ENCODE results near the gene SOX5. TPM values are rescaled to one million over a fixed set of nuclear protein-coding genes. Genes with fewer than 3 reads are reported as not detected.

SOX5 gene
- total and polyA plus RNA-seq, 9 of the 15 experiments (the other 6 are each of a cell fraction or from before 2014, with no cell fraction given) = 8.3 to 16.5 (median 11.9) TPM

DNA sequence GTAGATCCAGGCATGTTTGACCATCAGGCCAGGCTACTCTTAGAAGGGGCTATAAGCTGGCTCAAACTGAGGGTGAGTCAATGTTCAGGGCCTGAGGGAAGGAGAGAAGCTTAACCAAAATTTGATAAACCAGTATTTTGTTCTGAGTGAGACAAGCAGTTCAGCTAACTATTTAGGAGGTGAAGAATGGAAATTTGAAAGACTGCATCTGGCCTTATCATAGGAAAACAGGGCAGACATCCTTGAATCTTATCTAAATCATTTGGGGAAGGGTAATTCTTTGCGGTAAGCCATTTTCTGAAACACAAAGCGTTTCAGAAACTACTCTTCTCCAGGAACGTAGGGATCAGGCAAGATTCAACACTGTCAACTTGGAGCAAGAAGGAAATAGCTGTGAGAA, 447.2 kb downstream of the SOX5 start (continued):
- TF ChIP-seq NELFE (IDR thresholded peaks at IDR 0.05; ENCODE audit: insufficient read depth, insufficient read length) = no peak
- TF ChIP-seq C11orf30 (IDR thresholded peaks at IDR 0.05; ENCODE audit: low read depth) = no peak
- no peak for TF ChIP-seq E2F5 (CRISPR knock-in tag; IDR thresholded peaks at IDR 0.05)
- no peak for TF ChIP-seq SP2 (IDR thresholded peaks at IDR 0.05; ENCODE audit: extremely low read depth, low read depth, low read length, poor library complexity, severe bottlenecking)
- TF ChIP-seq BCOR (IDR thresholded peaks at IDR 0.05) = no peak
- no peak for TF ChIP-seq HMG20B (CRISPR knock-in tag; IDR thresholded peaks at IDR 0.05)
- no peak for TF ChIP-seq RNF2 (IDR thresholded peaks at IDR 0.05)
- TF ChIP-seq TRIM24 (IDR thresholded peaks at IDR 0.05) = no peak
- TF ChIP-seq ZNF197 (CRISPR knock-in tag; IDR thresholded peaks at IDR 0.05; ENCODE audit: low read depth) = no peak
- no peak for TF ChIP-seq ETV1 (tag; conservative IDR thresholded peaks at IDR 0.05; ENCODE audit: low read depth)
- no peak for TF ChIP-seq KLF6 (CRISPR knock-in tag; IDR thresholded peaks at IDR 0.05; ENCODE audit: borderline replicate concordance)
- no peak for TF ChIP-seq NCOA6 (IDR thresholded peaks at IDR 0.05)
- TF ChIP-seq, protein P1, sequence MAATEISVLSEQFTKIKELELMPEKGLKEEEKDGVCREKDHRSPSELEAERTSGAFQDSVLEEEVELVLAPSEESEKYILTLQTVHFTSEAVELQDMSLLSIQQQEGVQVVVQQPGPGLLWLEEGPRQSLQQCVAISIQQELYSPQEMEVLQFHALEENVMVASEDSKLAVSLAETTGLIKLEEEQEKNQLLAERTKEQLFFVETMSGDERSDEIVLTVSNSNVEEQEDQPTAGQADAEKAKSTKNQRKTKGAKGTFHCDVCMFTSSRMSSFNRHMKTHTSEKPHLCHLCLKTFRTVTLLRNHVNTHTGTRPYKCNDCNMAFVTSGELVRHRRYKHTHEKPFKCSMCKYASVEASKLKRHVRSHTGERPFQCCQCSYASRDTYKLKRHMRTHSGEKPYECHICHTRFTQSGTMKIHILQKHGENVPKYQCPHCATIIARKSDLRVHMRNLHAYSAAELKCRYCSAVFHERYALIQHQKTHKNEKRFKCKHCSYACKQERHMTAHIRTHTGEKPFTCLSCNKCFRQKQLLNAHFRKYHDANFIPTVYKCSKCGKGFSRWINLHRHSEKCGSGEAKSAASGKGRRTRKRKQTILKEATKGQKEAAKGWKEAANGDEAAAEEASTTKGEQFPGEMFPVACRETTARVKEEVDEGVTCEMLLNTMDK (IDR thresholded peaks at IDR 0.05; ENCODE audit: borderline replicate concordance, insufficient read depth, low read depth, low read length, poor library complexity, severe bottlenecking) = no peak
- TF ChIP-seq TCFL5 (CRISPR knock-in tag; conservative IDR thresholded peaks at IDR 0.05) = no peak
- no peak for TF ChIP-seq BRD4 (IDR thresholded peaks at IDR 0.05)
- TF ChIP-seq CC2D1A (IDR thresholded peaks at IDR 0.05) = no peak
- TF ChIP-seq POLR2G (IDR thresholded peaks at IDR 0.05; ENCODE audit: low read depth, low read length) = no peak
- no peak for TF ChIP-seq ZNF707 (CRISPR knock-in tag; conservative IDR thresholded peaks at IDR 0.05)
- TF ChIP-seq ZNF699 (CRISPR knock-in tag; IDR thresholded peaks at IDR 0.05; ENCODE audit: insufficient replicate concordance) = no peak
- TF ChIP-seq EGR1 (conservative IDR thresholded peaks at IDR 0.05) = no peak
- TF ChIP-seq JUN (IDR thresholded peaks at IDR 0.05; ENCODE audit: borderline replicate concordance, low read depth, low read length) = no peak
- TF ChIP-seq JUN (CRISPR knock-in tag; IDR thresholded peaks at IDR 0.05; ENCODE audit: borderline replicate concordance) = no peak
- TF ChIP-seq SAP30 (IDR thresholded peaks at IDR 0.05; ENCODE audit: borderline replicate concordance, insufficient read depth, low read depth, low read length, poor library complexity, severe bottlenecking) = no peak
- TF ChIP-seq ZBTB17 (CRISPR knock-in tag; IDR thresholded peaks at IDR 0.05) = no peak
- TF ChIP-seq YY1 (IDR thresholded peaks at IDR 0.05; ENCODE audit: borderline replicate concordance in 1 of 3, control insufficient read depth in 1 of 3, extremely low read depth in 1 of 3, insufficient read depth in 3 of 3, insufficient read length in 1 of 3, insufficient replicate concordance in 2 of 3, low read depth in 1 of 3, low read length in 2 of 3) = no peak
- TF ChIP-seq PURB (CRISPR knock-in tag; IDR thresholded peaks at IDR 0.05; ENCODE audit: low read depth) = no peak
- TF ChIP-seq BMI1 (IDR thresholded peaks at IDR 0.05; ENCODE audit: low read length) = no peak
- TF ChIP-seq MAFG (tag; conservative IDR thresholded peaks at IDR 0.05) = no peak
- no peak for TF ChIP-seq HNRNPK (IDR thresholded peaks at IDR 0.05; ENCODE audit: low read depth, low read length, poor library complexity, severe bottlenecking)
- no peak for TF ChIP-seq ZNF785 (CRISPR knock-in tag; IDR thresholded peaks at IDR 0.05)
